Right lobe of liver (tissue), 4 donors: Measurements from ENCODE around the gene UCP2.

Experiments used
- POLR2A ChIP-seq: fragments of 450-650 bp; IDR thresholded peaks from one replicate; pipeline ENCODE4 v1.6.1; 2017; ENCODE audit warnings: antibody characterized with exemption, mild to moderate bottlenecking
- TF ChIP-seq, protein P1 (sequence below), 4 donors: fragments of 200-600 bp in 3 of 4; fragments of 450-650 bp in 1 of 4; IDR thresholded peaks; one replicate each; pipeline versions ENCODE4 v1.5.1 to v1.8.0; 2016 to 2022; ENCODE audit warnings: antibody characterized with exemption in 4 of 4, mild to moderate bottlenecking in 2 of 4
- donor health status: DM: no; HTN: no; CAD: no.
- donor health status: DM: no; HTN: no; CAD: no.
- donor health status: DM: no; HTN: yes; CAD: no.

DNA sequence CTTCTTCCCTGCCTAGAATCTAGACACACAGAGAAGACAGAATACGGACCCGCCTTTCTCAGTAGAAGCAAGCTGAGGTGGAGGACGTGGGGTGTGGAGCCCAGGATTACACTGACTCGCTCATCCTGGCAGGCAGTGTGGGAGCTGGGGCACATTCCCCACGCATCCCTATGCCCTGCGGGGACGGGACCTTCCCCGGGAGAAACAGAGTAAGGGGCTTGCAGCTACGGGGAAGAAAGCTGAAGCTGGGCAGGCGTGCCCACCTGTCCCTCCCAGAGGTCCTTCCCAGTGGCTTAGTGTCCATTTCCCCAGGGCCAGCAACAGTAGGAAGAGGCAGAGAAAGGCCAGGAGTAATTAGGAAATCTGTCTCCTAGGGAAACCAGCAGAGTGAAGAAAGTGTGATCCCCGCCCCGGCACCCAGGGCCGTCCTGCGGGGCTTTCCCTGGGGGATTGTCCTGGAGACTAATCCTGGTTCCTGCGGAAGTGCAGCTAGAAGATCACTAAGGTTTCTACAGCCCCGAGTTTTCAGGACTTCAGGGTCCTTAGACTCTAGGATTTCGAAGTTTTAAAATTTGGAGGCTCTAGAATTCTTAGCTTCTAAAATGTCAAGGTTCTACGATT is 24.0 kb downstream of the UCP2 start:
- TF ChIP-seq, protein P1, sequence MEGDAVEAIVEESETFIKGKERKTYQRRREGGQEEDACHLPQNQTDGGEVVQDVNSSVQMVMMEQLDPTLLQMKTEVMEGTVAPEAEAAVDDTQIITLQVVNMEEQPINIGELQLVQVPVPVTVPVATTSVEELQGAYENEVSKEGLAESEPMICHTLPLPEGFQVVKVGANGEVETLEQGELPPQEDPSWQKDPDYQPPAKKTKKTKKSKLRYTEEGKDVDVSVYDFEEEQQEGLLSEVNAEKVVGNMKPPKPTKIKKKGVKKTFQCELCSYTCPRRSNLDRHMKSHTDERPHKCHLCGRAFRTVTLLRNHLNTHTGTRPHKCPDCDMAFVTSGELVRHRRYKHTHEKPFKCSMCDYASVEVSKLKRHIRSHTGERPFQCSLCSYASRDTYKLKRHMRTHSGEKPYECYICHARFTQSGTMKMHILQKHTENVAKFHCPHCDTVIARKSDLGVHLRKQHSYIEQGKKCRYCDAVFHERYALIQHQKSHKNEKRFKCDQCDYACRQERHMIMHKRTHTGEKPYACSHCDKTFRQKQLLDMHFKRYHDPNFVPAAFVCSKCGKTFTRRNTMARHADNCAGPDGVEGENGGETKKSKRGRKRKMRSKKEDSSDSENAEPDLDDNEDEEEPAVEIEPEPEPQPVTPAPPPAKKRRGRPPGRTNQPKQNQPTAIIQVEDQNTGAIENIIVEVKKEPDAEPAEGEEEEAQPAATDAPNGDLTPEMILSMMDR (IDR thresholded peaks at IDR 0.05), result no peak
- no peak for TF ChIP-seq POLR2A
